PFSK-1 (cell line): Measurements from ENCODE around the gene TPP2.

Experiments used
- POLR2AphosphoS5 ChIP-seq: IDR thresholded peaks from 2 replicates; pipeline ENCODE4 v1.6.1; 2012; ENCODE audit warnings: low read depth, mild to moderate bottlenecking, control low read depth, low read length, moderate library complexity
- REST ChIP-seq, 2 experiments: IDR thresholded peaks; 2 replicates each; pipeline versions ENCODE4 v1.6.1 to v1.8.0; 2011 to 2012; ENCODE audit warnings: low read depth in 2 of 2, low read length in 2 of 2, control low read depth in 1 of 2, inconsistent platforms in 1 of 2, mild to moderate bottlenecking in 1 of 2, moderate library complexity in 1 of 2; ENCODE audit not compliant: insufficient read depth in 1 of 2
- TAF1 ChIP-seq: IDR thresholded peaks from 2 replicates; pipeline ENCODE4 v1.6.1; 2012; ENCODE audit warnings: low read length, control low read depth, borderline replicate concordance; ENCODE audit not compliant: insufficient read depth

DNA sequence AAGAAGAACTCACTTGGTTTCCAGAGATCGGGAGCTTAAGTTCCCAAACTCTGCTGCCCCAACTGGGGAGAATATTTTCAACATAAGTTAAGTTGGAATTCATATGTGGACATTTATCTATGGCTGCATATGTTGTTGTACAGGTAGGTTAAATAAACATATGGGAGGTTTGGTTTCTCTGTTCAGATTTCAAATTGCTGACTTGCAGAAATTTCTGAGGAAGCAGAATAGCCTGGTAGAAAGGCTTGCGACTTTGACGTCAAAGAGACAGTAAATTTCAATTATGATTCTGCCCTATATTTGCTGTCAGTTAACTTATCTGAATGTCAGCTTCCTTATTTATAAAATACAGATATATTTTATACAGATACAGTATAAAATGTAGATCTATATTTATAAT lies 40.0 kb upstream of the TPP2 start:
- TF ChIP-seq POLR2AphosphoS5 (no peak), TAF1 (no peak), REST (IDR thresholded peaks at IDR 0.05; ENCODE audit: insufficient read depth in 1 of 2, low read depth in 2 of 2, low read length in 2 of 2) (no peak)
